ENCODE results near the gene SCEL. TPM values are rescaled to one million over a fixed set of nuclear protein-coding genes. Genes with fewer than 3 reads are reported as not detected.

SCEL gene
- total RNA-seq, 4 donors from 2014 or later = 0.13 to 1.7 (median 0.29) TPM; not detected in 1

- peak; percentile 91 for DNase-seq (ENCODE audit: extremely low spot score)
- no peaks in the 10 kb centered on the region for H3K27me3 ChIP-seq
- H3K4me3 ChIP-seq = no peak overlapping the region
- intact Hi-C loops (cut with DNase I) = no loop called here
- H3K9me3 ChIP-seq = no peaks in the 10 kb centered on the region
- 75% methylated on average over 2 of the region's 2 CpGs for WGBS
- peaks cover 0 to 9% (median 7%) of the 10 kb centered on the region in 4 donors for H3K4me1 ChIP-seq
- H3K27ac ChIP-seq (replicated peaks in 1 of 4) = no peak overlapping the region
- TF ChIP-seq POLR2AphosphoS5 (IDR thresholded peaks at IDR 0.05) = no peak
- TF ChIP-seq POLR2A (IDR thresholded peaks at IDR 0.05; ENCODE audit: low read depth) = no peak
- no peak for TF ChIP-seq EP300 (IDR thresholded peaks at IDR 0.05)
- TF ChIP-seq CTCF (IDR thresholded peaks at IDR 0.05) = no peak
- H3K36me3 ChIP-seq = no peaks in the 10 kb centered on the region
Observed at GRCh38 chr13:77513719-77514335, 21.7 kb upstream of the SCEL start.

GRCh38 chr13:77514336-77514726, 21.2 kb upstream of the SCEL start:
- Histone ChIP-seq H3K27ac (replicated peaks in 1 of 4) (no peak overlapping the region), H3K9me3 (no peaks in the 10 kb centered on the region), H3K36me3 (no peaks in the 10 kb centered on the region), H3K4me3 (no peak overlapping the region), H3K4me1 (peaks cover 0 to 4% (median 2%) of the 10 kb centered on the region in 4 donors), H3K27me3 (no peaks in the 10 kb centered on the region)
- intact Hi-C loops (cut with DNase I) = no loop called here
- TF ChIP-seq POLR2A (IDR thresholded peaks at IDR 0.05; ENCODE audit: low read depth) (no peak), CTCF (IDR thresholded peaks at IDR 0.05) (no peak), EP300 (IDR thresholded peaks at IDR 0.05) (no peak), POLR2AphosphoS5 (IDR thresholded peaks at IDR 0.05) (no peak)
- no peak for DNase-seq (ENCODE audit: extremely low spot score)
- WGBS = 43% methylated on average over 1 of the region's 1 CpG

GRCh38 chr13:77515785-77516184, 19.7 kb upstream of the SCEL start:
- Histone ChIP-seq H3K27me3 (no peaks in the 10 kb centered on the region), H3K9me3 (no peaks in the 10 kb centered on the region), H3K4me3 (no peak overlapping the region), H3K4me1 (no peaks in the 10 kb centered on the region), H3K36me3 (no peaks in the 10 kb centered on the region), H3K27ac (replicated peaks in 1 of 4) (no peak overlapping the region)
- TF ChIP-seq POLR2AphosphoS5 (IDR thresholded peaks at IDR 0.05) (no peak), POLR2A (IDR thresholded peaks at IDR 0.05; ENCODE audit: low read depth) (no peak), EP300 (IDR thresholded peaks at IDR 0.05) (no peak), CTCF (IDR thresholded peaks at IDR 0.05) (no peak)
- 77% methylated on average over 2 of the region's 2 CpGs for WGBS
- intact Hi-C loops (cut with DNase I) = no loop called here
- no peak for DNase-seq (ENCODE audit: extremely low spot score)

GRCh38 chr13:77516342-77516789, 19.1 kb upstream of the SCEL start:
- intact Hi-C loops (cut with DNase I) = no loop called here

More at GRCh38 chr13:77516342-77516789, 19.1 kb upstream of the SCEL start:
- DNase-seq (ENCODE audit: extremely low spot score) = no peak
- H3K4me3 ChIP-seq = no peak overlapping the region
- no peaks in the 10 kb centered on the region for H3K4me1 ChIP-seq
- H3K27ac ChIP-seq (replicated peaks in 1 of 4) = no peak overlapping the region
- H3K36me3 ChIP-seq = no peaks in the 10 kb centered on the region
- TF ChIP-seq POLR2A (IDR thresholded peaks at IDR 0.05; ENCODE audit: low read depth) (no peak), CTCF (IDR thresholded peaks at IDR 0.05) (no peak), EP300 (IDR thresholded peaks at IDR 0.05) (no peak), POLR2AphosphoS5 (IDR thresholded peaks at IDR 0.05) (no peak)
- 78% methylated on average over 4 of the region's 4 CpGs for WGBS
- H3K27me3 ChIP-seq = no peaks in the 10 kb centered on the region
- no peaks in the 10 kb centered on the region for H3K9me3 ChIP-seq

All from esophagus muscularis mucosa (tissue), 4 donors.